GM18873 (cell line): ENCODE measurements around the gene SLC25A31.

ENCODE experiments used
- ATAC-seq: cut with Tn5 transposase; IDR thresholded peaks from one replicate; pipeline ENCODE4 v1.9.1; 2021; ENCODE audit warnings: mild to moderate bottlenecking, moderate library complexity, moderate number of reproducible peaks; ENCODE audit not compliant: unreplicated experiment, low FRiP score

The SLC25A31 gene

DNA sequence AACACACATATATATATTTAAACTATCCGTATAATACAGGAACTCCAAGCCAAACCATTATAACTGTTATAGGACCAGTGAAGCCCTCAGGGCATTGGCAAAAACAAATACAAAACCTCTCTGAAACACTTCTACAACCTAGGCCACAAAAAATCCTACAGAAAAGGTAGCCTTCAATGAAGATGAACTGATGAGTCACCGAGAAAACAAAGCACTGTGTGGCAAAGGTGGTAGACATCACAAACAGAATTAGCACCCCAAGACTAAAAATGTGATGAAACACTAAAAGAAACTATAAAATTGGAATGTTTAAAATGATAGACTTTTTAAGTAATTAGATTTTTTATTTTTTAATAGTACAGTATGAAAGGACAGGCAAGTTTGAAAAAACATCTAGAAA, 46.4 kb downstream of the SLC25A31 start:
- no peak for ATAC-seq

DNA sequence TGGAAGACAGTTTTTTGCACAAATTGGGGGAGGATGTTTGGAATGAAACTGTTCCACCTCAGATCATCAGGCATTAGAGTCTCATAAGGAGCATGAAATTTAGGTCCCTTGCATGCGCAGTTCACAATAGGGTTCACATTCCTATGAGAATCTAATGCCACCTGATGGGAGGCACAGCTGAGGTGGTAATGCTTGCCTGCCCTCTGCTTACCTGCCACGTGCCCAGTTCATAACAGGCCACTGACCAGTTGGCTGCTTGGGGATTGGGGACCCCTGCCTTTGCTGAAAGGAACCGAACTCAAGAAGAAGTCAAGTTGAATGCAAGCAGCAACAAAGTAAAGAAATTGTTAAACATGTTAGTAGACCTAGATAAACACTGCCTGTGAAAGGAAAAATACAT, 47.3 kb downstream of the SLC25A31 start:
- ATAC-seq = no peak

DNA sequence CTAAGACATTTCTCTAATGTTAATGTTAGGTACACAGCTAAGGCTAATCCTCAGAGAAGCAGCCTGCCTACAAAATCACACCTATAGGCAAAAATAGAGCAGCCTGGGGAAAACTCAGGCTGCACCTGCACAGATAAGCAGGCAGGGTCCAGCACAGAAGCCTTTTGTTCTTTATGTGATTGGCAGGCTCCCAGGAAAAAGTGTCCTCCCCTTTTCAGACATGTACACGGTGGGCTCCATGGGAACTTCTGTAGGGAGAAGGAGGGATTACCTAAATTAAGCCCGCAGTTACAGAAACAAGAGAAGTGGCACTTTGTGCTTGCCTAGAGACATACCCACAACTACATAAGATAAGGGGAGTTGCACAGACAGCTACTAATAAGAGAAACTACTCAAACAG, 47.9 kb downstream of the SLC25A31 start:
- ATAC-seq = no peak

DNA sequence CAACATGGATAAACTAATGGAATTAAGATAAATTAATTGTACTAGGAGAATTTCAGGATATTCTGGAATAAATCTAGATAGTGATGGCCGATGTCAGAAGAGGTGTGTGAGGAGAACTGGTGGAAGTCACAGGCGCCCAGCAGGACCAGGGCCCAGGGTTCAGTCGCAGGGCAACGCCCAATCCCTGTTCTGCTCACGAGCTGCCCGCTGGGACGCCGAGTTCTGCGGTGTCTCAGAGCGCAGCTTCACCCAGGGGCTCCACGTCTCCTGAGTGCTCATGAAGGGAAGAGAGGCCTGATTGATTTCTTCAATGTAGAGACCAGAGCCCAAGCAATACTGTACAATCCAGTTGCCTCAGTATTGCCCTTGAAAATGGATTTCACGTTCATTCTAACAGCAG, 50.4 kb downstream of the SLC25A31 start:
- no peak for ATAC-seq

DNA sequence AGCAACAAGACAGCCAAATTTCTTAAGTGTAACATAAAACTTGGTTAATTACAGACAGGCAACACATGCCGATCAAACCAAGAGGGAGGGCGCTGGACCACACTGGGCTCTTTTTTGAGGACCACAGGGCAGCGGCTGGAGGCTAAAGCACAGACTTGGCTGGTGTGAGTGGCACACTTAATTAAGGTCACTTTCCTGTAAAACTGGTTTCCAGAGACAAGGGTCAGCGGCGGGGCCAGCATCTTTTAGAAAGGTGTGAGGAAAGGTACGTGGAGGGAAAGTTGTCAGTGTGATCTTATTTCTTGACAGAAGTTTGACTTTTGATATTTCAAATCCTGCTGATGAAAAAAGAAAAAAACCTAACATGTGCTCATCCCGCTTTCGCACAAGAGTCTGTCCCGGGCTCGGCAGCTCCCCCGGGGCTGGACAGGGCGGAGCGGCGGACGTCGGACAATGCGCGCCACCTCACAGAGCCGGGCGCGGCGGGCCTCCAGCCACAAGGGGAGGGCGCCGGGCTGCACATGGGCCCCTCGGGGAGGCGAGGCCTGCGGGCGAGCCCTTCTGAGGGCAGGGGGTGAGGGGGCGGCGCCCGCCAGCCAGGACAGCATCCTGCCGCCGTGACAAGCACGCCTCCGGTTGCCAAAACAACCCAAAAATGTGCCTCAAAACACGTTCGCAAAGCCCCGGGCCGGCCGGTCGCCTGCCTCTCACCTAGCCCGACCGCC, 51.3 kb downstream of the SLC25A31 start:
- peak; percentile 27 for ATAC-seq

DNA sequence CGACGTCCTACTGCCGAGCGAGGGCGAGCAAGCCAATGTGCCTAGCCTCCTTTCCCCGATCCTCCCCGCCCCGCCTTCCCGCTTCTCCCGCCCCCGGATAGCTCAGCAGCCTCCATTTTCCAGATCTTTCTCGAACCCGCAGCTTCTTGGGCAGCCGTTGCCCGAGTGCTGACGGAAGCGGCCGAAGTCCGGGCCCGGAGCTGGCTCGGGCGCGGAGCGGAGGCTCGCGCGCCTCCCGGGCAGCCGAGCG, 51.8 kb downstream of the SLC25A31 start:
- no peak for ATAC-seq

DNA sequence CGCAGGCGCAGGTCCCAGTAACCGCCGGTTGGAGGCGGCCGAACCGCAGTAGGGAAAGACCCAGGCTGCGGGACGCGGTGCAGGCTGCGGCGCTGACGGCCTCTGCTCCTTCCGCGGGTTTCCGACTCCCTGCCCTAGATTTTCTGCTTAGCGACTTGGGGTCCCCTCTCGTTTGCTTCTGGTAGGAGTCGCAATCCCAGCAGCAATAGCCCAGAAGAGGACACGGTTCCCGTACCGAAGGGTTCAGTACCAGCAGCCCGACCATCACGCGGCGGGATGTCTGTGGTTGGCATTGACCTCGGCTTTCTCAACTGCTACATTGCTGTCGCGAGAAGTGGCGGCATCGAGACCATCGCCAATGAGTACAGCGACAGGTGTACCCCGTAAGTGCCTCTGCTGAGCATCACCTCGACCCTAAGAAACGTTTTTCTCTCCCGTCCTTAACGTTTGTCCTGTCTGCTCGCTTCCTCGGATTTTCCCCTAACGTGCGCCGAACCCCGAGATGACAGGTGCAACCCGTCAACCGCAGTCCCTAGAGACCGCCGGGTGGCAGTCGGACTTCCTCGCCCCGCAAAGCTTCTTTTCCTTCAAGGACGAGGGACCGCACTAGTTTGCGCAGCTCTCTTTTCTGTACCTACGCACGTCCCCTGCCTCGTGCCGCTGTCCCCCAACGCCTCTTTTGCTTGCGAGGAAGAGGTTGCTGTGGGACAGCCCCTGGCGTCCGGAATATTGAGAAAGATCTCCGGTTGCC, 52.2 kb downstream of the SLC25A31 start, which contains the start of gene HSPA4L:
Gene HSPA4L (plus strand): TSS at position 48 of the 751 bp plus-strand sequence. CDS start 229 bp downstream, at position 277.
- peak; percentile 72 for ATAC-seq

DNA sequence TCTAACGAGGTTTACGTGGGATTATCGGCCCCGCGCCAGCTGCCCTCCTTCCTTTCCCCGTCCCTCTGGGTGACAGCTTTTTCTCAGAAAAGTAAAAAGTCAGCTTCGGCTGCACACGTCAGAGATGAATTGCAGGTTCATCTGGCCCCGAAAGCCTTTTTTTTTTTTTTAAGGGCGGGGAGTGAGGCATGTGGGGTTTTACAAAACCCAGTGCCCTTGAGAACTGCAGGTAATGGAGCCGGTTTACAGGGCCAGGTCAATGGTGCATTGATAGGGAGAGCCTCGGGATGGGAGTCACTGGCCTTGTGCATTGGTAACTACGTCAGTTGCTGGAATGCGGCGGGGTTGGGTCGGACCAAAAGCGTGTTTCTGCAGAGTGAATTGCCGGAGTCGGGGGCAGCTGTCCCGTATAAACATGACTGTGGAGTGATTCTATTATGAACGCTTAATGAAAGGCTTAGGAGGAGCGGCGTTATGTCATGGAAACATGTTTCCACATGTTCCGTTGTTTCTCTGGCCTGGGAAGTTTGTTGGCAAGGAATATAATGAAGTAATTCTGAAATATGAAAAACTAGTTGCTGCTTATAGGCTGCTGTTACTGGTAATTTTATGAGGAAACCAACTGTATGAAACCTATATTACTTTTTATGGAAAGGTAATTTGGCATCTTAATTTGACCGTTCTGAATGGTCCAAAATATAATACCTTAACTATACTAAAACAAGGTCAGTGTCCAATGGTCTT, 53.0 kb downstream of the SLC25A31 start:
- ATAC-seq = no peak

DNA sequence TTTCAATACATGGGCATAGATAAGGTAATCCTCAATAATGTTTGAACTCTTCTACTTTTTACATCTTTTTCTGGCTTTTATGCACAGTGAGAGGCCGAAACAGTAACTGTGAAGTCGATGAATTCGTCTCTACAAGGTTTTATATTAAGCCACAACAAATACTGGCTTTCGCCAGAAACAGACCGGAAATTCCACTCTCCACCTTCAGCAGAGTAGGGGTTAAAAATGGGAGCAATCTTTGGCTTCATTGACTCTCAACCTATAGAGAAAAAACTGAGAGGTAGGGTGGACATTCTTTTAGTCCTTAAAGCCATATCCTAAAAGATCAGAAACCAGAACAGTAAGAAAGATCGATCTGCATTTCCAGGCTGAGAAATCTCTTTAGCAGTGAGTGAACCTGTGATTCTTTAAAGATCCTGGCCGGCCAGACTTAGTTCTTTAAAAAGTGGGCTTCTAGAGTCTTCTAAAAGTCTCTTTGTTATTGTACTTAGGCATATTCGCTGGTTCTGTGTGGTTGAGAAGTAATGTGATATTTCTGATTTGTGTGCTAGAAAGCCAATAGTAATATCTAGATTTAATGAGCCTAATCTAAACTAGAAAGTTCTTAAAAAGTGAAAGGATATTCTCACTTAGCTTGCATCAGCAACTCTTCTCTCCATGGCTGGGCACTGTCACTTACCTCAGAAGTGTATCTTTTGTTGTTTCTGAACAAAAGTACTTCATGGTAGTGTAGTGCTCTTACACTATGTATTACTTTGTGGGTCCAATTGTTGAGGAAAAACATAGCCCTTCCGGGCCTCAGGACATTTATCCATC, 54.0 kb downstream of the SLC25A31 start:
- no peak for ATAC-seq

DNA sequence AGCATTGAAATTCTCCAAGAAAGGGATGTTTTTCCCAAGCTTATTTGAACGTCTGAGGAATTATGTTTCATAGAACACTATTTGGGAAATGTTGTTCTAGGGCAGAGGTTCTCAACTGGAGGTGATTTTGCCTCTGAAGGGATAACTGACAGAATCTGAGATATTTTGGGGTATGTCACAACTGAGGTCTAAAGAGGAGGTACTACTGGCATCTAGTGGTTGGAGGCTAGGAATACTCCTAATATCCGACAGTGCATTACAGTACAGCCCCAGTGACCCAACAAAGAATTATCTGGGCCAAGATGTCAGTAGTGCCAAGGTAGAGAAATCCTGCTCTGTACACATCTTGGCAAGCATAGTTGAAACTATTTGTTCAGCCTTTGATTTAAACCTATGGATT, 58.3 kb downstream of the SLC25A31 start:
- ATAC-seq = peak; percentile 48

DNA sequence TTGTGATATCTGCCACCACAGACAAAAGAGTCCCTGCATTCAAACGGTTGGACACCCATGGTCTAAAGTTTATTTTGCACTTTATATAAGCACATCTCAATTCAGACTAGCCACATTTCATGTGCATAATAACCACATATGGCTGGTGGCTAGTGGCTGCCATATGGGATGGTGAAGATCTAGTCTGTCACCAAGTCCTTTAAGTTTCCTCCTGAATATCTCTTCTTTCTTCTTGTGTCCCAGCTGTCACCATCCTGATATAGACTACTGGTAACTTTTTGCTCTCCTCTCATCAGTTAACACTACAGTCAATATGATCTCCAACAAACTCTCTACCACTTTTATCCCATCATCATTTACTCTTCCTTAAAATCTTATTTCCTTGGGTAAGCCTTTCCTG, 61.2 kb downstream of the SLC25A31 start:
- no peak for ATAC-seq

DNA sequence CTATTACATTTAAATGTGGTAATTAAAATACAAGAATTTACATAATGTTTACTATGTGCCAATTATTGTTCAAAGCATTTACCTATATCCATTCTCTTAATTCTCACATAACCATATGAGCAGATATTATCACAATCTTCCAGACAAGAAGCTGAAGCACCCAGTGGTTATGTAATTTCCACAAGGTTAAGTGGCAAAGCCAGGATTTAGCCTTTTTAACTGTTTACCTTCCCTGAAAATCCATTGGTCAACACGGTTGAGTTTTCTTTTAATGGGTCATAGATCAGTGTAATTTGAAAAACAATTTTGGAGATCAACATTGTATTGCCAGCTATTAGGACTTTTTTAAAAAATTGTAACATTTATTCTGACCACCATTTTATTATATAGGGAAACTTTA, 63.3 kb downstream of the SLC25A31 start:
- ATAC-seq = no peak

DNA sequence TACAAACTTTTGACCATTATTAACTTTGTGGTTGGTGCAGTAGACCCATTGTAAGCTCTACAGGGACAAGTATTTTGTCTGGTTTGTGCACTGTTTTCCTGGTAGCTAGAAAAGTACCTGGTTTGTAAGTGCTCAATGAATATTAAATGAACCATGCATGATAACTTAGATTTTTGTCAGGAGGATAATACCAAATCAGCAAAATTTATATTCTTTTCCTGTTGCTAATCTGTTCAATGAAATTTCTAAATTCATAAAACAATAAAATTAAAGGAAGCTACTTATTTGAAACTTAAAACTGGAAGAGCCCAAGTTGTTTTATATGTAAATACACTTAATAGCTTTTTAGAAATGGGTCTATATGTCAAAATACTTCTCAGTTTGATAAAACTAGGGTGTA, 69.5 kb downstream of the SLC25A31 start:
- ATAC-seq = no peak

DNA sequence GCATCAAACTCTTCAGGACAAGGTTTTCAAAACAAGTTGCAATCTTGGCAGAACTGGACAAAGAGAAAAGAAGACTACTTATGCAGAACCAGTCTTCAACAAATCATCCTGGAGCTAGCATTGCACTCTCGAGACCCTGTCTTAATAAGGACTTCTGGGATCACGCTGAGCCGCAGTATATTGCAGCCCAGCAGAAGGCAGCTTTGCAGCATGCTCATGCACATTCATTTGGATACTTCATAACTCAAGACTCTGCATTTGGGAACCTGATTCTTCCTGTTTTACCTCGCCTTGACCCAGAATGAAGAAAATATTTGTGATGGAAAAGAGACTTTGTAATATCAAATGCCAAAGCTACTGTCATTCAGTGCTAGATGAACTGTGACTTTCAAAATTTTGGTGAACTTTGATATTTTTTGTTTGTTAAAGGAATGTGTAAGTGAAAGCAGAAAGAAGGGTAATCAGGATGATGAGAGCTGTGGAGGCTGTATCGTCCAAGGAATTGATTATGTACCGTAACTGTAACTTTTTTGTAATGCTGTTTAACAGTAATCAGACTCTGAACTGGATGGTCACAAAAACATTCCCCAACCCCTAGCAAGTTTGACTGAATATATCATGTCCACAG, 79.1 kb downstream of the SLC25A31 start:
- ATAC-seq = no peak

DNA sequence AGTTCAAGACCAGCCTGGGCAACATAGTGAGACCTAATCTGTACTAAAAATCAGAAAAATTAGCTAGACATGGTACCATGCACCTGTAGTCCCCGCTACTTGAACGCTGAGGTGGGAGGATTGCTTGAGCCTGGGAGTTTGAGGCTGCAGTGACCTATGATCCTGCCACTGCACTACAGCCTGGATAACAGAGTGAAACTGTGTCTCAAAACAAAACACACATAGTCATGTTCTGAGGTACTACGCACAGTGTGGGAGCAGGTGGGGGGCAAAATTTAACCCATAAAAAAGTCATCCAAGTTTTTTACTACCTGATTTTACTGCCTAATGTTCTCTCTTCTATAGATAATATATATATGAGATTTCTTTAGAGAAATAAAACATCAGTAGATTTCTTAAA, 80.4 kb downstream of the SLC25A31 start:
- ATAC-seq = no peak

DNA sequence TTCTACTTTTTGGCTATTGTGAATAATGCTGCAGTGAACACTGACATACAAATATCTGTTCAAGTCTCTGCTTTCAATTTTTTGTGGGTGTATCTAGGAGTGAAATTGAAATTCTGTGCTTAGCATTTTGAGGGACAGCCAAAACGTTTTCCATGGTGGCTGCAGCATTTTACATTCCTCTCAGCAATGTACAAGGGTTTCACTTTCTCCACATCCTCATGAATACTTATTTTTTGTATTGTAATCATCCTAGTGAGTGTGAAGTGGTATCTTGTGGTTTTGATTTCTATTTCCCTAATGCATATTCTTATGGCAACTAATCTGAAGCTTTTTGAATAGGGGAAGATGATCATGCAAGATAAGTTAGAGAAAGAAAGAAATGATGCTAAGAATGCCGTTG, 92.2 kb downstream of the SLC25A31 start:
- ATAC-seq = no peak
